ENCODE data around the gene UBIAD1.

DNA sequence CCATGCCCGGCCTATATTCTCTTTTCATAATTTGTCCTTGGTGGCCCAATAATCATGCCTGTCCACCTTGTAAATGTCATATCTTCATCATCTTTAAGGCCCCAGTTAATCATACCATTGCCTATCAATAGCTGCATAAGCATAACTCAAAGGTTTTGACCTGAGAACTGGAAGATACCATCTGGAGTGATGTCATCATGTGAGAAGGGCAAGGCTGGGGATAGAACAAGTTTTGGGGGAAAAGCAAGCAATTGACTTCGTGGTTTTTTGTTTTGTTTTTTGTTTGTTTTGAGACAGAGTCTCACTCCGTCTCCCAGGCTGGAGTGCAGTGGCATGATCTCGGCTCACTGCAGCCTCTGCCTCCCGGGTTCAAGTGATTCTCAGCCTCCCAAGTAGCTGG lies 6.2 kb downstream of the UBIAD1 start:
- TF ChIP-seq ZFP30 (CRISPR knock-in tag; IDR thresholded peaks at IDR 0.05) (no peak), ESRRG (CRISPR knock-in tag; IDR thresholded peaks at IDR 0.05) (no peak)

All from SK-N-SH treated with all-trans-retinoic acid at 6 μM for 48 hours (cell line).